OCI-LY1 (cell line): Measurements from ENCODE around the gene PRKCE.

Experiments used
- H2AFZ ChIP-seq: fragments of 200-600 bp; sonication (generic), shearing (Covaris generic); 2 replicates; pipeline ENCODE4 v1.6.0; 2014; ENCODE audit warnings: antibody characterized with exemption, mild to moderate bottlenecking, low read length
- H3F3A ChIP-seq: fragments of 200-600 bp; sonication (generic), shearing (Covaris generic); 2 replicates; pipeline ENCODE4 v1.6.0; 2014; ENCODE audit warnings: mild to moderate bottlenecking, antibody characterized with exemption, low read length, moderate library complexity; ENCODE audit not compliant: insufficient read depth
- H3K27ac ChIP-seq: fragments of 200-600 bp; sonication (generic); 2 replicates; pipeline ENCODE4 v1.5.1; 2014; ENCODE audit warnings: low read length, mixed run types, mild to moderate bottlenecking, low read depth; ENCODE audit not compliant: poor library complexity, severe bottlenecking
- H3K27me3 ChIP-seq: fragments of 200-600 bp; sonication (generic); 2 replicates; pipeline ENCODE4 v1.6.0; 2014; ENCODE audit warnings: antibody characterized with exemption, mild to moderate bottlenecking, low read length, moderate library complexity; ENCODE audit not compliant: insufficient read depth
- H3K36me3 ChIP-seq: fragments of 200-600 bp; sonication (generic); 2 replicates; pipeline ENCODE4 v1.6.1; 2014; ENCODE audit warnings: mild to moderate bottlenecking, antibody characterized with exemption, low read length, moderate library complexity, mixed read lengths; ENCODE audit not compliant: insufficient read depth
- H3K4me1 ChIP-seq: fragments of 200-600 bp; sonication (generic); 2 replicates; pipeline ENCODE4 v1.5.1; 2014; ENCODE audit warnings: mild to moderate bottlenecking, low read length, moderate library complexity; ENCODE audit not compliant: insufficient read depth, severe bottlenecking
- H3K4me2 ChIP-seq: fragments of 200-600 bp; sonication (generic), shearing (Covaris generic); 2 replicates; pipeline ENCODE4 v1.6.1; 2014; ENCODE audit warnings: low read length
- H3K4me3 ChIP-seq: fragments of 200-600 bp; sonication (generic); 2 replicates; pipeline ENCODE4 v1.5.1; 2014; ENCODE audit warnings: low read length, low read depth, mild to moderate bottlenecking, mixed read lengths; ENCODE audit not compliant: poor library complexity, severe bottlenecking
- H3K79me2 ChIP-seq: fragments of 200-600 bp; shearing (Covaris generic); 2 replicates; pipeline ENCODE4 v1.6.1; 2016; ENCODE audit warnings: mixed run types, low read length, mixed read lengths; ENCODE audit not compliant: insufficient read depth
- H3K9ac ChIP-seq: fragments of 200-600 bp; sonication (generic), shearing (Covaris generic); 2 replicates; pipeline ENCODE4 v1.6.1; 2014; ENCODE audit warnings: mild to moderate bottlenecking, low read length, mixed read lengths
- H3K9me2 ChIP-seq: fragments of 200-600 bp; sonication (generic), shearing (Covaris generic); 2 replicates; pipeline ENCODE4 v1.6.1; 2014; ENCODE audit warnings: low read depth, mild to moderate bottlenecking, low read length, mixed read lengths
- H3K9me3 ChIP-seq: fragments of 200-600 bp; shearing (Covaris generic); 2 replicates; pipeline ENCODE4 v1.6.1; 2014; ENCODE audit warnings: low read length, mixed read lengths
- H4K20me1 ChIP-seq: fragments of 200-600 bp; sonication (generic), shearing (Covaris generic); 2 replicates; pipeline ENCODE4 v1.6.0; 2016; ENCODE audit warnings: mild to moderate bottlenecking, low read length; ENCODE audit not compliant: insufficient read depth
- CTCF ChIP-seq: fragments of 200-600 bp; sonication (generic), shearing (Covaris generic); IDR thresholded peaks from 2 replicates; pipeline ENCODE4 v1.5.1; 2017; ENCODE audit warnings: mild to moderate bottlenecking, antibody characterized with exemption, low read length, moderate library complexity, mixed read lengths
- EZH2 ChIP-seq: fragments of 200-600 bp; sonication (generic), shearing (Covaris generic); IDR thresholded peaks from 2 replicates; pipeline ENCODE4 v1.8.0; 2017; ENCODE audit warnings: borderline replicate concordance, mixed run types, mild to moderate bottlenecking, antibody characterized with exemption, low read length, moderate library complexity, mixed read lengths

PRKCE gene

DNA sequence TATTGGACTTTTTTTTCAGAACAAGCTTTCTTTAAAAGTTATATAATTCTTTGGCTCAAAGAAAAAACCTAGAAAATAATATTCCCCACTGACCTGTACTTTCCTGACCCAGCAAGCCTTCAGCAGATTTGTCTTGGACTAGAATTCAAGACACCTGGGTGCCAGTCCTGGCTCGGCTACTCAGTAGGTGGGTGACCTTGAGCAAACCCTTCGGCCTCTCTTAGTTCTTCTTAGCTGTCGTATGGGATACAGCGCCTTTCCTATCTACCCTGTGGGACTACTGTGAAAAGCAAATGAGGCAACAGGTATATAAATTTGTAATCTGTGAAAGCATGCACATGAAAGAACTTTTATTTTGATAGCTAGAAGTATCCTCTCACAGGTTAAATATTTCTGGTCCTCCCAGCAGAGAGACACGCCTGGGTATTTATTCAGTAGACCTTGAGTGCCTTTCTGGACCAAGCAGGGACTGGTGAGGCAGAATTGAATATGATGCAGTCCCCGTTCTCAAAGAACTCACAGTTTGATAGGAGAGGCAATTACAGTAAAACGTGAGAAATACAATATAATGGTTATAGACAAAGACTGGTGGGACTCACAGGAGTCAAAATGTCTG lies 576.3 kb downstream of the PRKCE start:
- Histone ChIP-seq H3K4me2 (no peak overlapping the region), H3K27me3 (no peaks in the 10 kb centered on the region), H3K36me3 (no peaks in the 10 kb centered on the region), H3K9me2 (no peaks in the 10 kb centered on the region), H2AFZ (no peak overlapping the region), H3K9ac (no peak overlapping the region), H3K79me2 (no peaks in the 10 kb centered on the region), H3K4me1 (no peaks in the 10 kb centered on the region), H3K27ac (no peak overlapping the region), H4K20me1 (no peaks in the 10 kb centered on the region), H3K9me3 (no peaks in the 10 kb centered on the region), H3K4me3 (no peak overlapping the region), H3F3A (no peaks in the 10 kb centered on the region)
- TF ChIP-seq EZH2 (no peak), CTCF (no peak)

- H3K36me3 ChIP-seq, result no peaks in the 10 kb centered on the region
- H3K9me3 ChIP-seq, result no peaks in the 10 kb centered on the region
- H3K4me3 ChIP-seq, result no peak overlapping the region
- TF ChIP-seq EZH2, result no peak
- TF ChIP-seq CTCF, result no peak
- no peaks in the 10 kb centered on the region for H3K27me3 ChIP-seq
- H3K9me2 ChIP-seq, result no peaks in the 10 kb centered on the region
- no peaks in the 10 kb centered on the region for H4K20me1 ChIP-seq
- H3K4me2 ChIP-seq, result no peak overlapping the region
- H2AFZ ChIP-seq, result no peak overlapping the region
- H3K4me1 ChIP-seq, result no peaks in the 10 kb centered on the region
- H3F3A ChIP-seq, result no peaks in the 10 kb centered on the region
- H3K79me2 ChIP-seq, result no peaks in the 10 kb centered on the region
- no peak overlapping the region for H3K9ac ChIP-seq
- H3K27ac ChIP-seq, result no peak overlapping the region
Measured at GRCh38 chr2:46229134-46230063, 577.9 kb downstream of the PRKCE start.

DNA sequence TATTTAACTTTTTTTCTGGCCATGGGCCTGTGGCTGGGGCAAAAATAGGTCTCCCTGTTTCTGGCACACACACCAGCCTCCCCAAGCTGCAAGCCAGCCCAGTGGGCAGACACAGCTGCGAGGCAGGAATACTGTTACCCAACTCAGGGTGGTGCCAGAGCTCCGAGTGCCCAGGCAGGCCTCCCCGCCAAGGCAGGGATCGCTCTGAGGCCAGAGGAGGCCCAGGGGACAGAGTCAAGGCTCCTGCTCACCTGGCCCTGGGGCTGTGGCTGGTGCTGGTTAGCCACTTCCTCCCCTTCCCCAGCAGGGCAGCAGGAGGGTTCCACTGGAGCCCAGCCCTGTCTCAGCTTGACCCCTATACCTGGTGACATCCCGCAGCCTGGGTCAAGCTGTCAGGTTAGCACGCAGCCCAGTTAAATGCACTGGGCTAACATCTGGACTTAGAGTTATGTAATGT lies 578.7 kb downstream of the PRKCE start:
- no peaks in the 10 kb centered on the region for H4K20me1 ChIP-seq
- no peaks in the 10 kb centered on the region for H3K36me3 ChIP-seq
- no peak overlapping the region for H2AFZ ChIP-seq
- no peak overlapping the region for H3K27ac ChIP-seq
- H3K9me2 ChIP-seq, result no peaks in the 10 kb centered on the region
- no peaks in the 10 kb centered on the region for H3F3A ChIP-seq
- no peak overlapping the region for H3K4me2 ChIP-seq
- no peaks in the 10 kb centered on the region for H3K4me1 ChIP-seq
- no peaks in the 10 kb centered on the region for H3K9me3 ChIP-seq
- H3K4me3 ChIP-seq, result no peak overlapping the region
- H3K27me3 ChIP-seq, result no peaks in the 10 kb centered on the region
- no peaks in the 10 kb centered on the region for H3K79me2 ChIP-seq
- no peak overlapping the region for H3K9ac ChIP-seq
- TF ChIP-seq EZH2 (no peak), CTCF (no peak)
